ENCODE results near the gene RRP8.

The RRP8 gene

DNA sequence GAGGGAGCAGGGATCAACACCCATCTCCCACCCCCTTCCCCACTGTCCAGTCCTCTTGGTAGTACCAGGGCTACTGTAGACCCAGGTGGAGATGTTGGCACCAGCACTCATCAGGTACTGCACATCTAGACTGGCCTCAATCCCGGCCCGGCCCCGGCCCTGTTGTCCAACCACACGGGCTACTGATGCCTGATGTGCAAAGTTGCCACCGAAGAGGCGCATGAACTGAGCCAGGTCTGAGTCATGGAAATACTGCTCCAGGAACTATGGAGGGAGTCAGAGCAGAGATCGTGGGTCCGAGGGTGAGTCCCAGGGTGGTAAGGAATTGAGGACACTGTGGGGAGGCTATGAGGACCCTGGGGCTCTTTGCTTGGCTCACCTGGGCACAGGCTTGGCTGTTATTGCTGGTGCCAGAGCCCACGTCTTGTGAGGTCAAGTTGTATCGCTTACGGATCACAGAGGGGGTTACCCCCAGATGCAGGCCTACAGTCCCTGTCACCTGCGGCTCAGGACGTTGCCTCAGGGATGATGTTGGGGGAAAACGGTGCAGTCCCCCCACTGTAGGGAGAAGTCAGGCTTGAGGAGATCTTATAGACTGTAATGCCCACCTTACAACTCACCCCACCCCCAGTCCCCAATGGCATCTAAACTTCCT lies 13.3 kb upstream of the RRP8 start:
- no peak for DNase-seq

DNA sequence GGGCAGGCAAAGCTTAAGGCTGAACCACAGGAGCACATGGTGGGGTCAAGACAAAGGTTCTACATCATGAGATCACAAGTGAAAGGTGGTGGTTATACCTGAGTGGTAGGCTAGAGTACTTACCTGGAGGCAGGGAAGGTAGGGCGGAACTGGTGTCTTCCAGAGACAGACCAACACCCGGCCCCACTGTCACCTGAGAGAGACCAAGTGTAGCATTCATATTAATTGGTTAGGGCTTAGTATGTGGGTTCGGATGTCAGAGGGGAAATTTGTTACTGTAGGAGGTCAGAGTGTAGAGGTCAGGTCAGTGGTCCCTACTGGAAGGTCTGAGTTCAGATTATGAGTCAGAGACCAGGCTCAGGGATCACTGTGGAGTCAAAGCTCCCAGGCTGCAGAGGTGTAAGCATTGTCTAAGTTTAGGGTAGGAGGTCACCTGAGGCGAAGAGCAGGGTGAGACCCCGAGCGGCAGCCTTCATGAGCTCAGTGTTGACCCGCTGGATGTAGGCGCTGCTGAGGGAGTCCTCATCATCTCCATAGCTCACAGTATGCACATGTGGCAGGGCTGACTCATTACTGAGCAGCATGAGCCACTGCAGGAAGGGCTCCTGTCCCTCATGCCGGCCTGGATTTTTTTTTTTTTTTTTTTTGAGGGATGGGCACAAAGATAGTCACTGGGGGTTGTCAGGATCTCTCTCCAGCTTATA lies 12.6 kb upstream of the RRP8 start:
- DNase-seq = no peak

DNA sequence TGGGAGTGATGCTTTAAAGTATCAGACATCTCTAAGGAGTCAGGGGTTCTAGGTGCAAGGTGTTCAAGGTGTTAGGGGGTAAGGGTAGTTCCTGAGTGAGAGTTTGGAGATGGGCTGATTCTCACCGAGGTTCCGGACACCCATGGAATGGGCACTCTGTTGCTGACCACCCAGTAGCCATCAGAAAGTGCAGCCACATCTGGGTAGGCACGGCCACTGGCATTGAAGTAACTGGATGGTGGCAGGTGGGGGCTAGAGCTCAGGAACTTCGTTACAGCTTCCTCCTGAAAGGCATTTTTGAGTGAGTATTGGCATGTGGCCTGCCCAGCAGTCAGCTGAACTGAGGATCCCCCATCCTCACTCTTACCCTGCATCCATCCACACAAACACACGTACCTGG lies 11.6 kb upstream of the RRP8 start:
- no peak for DNase-seq

DNA sequence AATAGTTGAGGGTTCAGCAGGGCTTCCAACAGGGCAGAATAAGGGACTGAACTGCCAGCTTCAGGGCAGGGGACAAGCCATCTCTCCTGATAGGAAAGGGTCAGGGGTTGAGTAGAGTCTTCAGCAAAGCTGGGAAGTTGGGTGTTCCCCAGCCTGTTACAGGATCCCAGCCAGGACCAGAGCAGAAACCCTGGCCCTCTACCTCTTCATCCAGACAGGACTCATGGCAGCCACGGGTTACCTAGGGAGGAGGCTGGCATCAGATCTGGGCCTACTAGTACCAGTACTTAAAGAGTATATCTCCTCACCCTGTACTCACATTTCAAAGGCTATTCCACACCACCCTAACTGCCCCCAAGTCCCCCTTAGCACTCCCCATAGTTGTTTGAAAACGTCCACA lies 11.0 kb upstream of the RRP8 start:
- no peak for DNase-seq

DNA sequence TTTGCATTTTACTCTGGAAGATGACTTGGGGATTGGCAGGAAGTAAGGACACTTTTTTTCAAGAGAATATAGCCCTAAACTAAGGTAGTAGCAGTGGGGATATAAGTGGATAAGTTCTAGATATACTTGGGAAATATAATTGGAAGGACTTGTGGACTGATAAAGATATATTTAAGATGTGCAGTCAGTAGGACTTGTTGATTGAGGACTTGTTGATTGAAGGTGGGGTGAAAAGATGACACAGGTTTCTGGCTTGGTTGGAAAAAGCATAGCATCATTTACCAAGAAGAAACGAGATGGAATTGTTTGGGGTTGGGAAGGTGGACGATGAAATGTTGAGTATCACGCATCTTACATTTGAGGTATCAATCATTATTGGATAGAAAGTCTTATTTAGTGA lies 10.1 kb upstream of the RRP8 start:
- no peak for DNase-seq

DNA sequence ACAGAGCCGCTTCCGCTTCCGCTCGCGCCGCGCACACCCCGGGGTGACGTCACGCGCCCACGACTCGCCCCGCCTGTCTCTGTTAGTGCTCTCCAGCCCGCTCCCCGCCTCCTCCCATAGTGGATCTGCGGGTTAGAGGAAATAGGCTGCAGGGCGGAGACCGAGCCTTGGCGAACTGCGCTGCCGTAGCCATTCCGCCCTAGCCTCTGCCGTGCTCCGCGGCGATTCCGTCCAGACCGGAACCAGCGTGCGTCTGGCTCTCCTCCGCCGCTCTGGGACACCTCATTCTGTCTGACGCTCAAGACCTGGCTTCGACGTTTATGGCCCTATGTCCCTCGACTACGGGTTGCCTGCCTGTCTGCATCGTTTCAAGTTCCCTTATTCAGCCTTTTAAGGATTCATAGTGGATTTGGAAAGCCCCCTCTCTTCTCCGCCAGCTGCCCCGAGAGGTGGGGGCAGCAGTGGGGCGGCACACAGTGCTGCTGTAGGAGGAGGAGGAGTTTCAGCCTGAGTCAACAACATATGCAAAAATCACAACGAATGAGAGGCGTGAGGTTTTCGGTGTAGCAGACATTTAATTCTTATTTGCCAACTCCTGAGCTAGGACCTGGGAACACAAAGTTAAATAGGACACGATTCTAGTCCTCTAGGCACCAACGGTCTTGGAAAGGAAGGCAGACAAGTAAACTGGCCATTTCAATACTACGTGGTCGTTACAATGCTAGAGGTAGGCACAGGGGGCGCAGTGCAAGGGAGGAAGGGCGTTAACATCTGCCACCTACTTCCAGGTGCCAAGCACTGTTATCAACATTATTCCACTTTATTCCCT lies 9.0 kb upstream of the RRP8 start, which contains the start of gene TAF10:
TSS of gene TAF10 (minus strand) at position 4 of the 829 bp plus-strand sequence. CDS start 27 bp downstream, outside the sequence.
- peak; percentile 94 for DNase-seq

DNA sequence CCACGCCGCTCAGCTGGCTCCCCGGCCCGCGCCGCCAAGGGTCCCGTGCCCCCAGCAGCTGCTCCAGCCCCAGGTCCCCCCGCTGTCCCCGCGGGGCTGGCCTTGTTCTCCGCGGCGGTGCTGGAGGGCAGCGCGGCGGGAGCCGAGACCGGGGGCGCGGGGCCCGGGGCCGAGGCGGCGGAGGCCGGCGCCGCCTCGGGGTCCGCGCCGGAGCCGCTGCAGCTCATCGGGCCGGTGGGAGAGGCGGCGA lies 8.5 kb upstream of the RRP8 start:
- no peak for DNase-seq

DNA sequence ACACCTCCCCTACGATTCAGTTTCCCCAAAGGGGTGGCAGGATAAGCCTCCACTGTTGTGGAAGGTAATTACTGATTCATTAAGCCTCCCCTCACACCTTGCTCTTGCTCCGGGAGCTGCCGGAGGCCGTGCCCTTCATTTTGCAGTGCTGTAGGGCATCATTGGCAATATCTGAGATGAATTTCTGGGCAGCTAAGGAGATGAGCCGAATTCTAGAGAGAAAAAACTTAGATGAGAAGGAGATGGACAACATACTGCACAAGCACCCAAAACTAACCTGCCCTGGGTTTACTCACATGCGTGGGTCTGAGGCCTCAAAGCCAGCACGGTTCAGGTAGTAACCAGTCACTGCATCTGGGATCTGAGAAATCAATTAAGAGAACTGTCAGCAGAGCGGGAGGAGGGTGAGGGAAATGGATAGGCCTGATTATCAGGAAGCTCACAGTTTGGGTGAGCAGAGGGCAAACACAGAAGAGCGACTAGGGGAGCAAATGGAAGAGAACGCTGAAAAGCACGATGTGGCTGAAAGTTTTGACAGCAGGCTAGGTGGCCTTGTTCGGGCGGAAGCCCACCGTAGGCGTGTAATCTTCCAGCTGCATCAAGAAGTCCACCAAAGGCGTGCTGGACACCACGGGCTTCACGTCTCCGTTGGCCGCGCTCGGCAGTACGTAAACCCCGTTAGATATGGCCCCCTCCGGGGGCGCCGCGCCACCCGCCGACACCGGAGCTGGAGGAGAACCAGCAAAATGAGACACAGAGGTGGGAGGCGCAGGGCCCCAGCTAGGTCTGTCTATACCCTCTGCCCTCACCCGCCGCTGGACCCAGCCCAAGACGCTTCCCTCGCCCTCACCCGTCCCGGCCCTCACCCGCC lies 7.9 kb upstream of the RRP8 start:
- DNase-seq = peak; percentile 9

DNA sequence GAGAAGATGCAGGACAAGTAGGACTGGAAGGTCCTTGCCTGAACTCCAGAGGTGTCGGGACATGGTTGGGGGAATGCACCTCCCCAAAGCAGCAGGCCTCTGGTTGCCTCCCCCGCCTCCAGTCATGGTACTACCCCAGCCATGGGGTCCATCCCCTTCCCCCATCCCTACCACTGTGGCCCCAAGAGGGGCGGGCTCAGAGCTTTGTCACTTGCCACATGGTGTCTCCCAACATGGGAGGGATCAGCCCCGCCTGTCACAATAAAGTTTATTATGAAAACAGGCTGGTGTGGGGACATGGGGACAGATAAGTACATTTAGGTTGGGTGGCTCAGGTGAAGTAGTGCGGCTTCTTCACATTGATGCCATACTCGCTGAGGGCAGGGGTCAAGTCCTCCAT lies 7.2 kb upstream of the RRP8 start:
- no peak for DNase-seq

DNA sequence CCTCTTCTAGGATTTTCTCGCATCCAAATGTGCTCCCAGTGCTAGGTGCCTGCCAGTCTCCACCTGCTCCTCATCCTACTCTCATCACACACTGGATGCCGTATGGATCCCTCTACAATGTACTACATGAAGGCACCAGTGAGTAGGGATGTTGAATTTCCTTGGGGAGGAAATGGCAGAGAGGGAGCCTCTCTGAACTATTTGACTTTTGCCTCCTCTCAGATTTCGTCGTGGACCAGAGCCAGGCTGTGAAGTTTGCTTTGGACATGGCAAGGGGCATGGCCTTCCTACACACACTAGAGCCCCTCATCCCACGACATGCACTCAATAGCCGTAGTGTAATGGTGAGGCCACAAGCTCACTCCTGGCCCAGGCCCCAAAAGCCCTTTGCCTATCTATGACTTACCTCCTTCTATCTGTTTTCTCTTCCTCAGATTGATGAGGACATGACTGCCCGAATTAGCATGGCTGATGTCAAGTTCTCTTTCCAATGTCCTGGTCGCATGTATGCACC lies 6.1 kb upstream of the RRP8 start:
- DNase-seq = no peak

DNA sequence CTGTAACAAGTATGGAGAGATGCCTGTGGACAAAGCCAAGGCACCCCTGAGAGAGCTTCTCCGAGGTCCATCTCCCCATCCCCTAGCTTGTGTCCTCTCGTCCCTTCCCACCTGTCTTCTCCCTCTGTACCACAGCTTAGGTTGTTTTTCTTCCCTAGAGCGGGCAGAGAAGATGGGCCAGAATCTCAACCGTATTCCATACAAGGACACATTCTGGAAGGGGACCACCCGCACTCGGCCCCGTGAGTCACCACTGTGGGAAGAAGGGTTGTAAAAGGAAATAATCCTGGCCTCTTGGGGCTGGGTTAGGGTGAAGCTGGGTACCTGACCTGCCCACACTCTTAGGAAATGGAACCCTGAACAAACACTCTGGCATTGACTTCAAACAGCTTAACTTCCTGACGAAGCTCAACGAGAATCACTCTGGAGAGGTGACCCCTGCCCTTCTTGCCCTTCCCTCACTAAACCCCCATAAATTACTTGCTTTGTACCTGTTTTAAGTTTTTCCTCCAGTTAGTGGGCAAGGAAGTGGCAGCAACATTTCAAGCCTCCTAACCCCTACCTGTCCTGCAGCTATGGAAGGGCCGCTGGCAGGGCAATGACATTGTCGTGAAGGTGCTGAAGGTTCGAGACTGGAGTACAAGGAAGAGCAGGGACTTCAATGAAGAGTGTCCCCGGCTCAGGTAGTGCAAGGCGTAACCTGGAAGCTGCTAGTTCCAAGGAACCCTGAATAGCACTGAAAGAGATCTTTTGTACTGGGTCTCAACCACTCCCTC lies 5.5 kb upstream of the RRP8 start:
- DNase-seq = no peak

DNA sequence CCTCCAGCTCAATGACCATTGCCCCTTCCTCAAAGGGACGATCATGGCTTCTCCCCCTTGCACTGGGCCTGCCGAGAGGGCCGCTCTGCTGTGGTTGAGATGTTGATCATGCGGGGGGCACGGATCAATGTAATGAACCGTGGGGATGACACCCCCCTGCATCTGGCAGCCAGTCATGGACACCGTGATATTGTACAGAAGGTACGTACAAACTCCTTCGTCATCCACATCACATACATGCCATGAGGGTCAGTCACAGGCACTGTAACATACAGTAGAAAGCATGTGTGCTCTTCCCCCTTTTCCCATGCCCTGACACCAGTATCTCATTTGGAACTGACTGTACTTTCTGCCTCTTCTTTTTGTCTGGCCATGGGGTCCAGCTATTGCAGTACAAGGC lies 4.6 kb upstream of the RRP8 start:
- no peak for DNase-seq

DNA sequence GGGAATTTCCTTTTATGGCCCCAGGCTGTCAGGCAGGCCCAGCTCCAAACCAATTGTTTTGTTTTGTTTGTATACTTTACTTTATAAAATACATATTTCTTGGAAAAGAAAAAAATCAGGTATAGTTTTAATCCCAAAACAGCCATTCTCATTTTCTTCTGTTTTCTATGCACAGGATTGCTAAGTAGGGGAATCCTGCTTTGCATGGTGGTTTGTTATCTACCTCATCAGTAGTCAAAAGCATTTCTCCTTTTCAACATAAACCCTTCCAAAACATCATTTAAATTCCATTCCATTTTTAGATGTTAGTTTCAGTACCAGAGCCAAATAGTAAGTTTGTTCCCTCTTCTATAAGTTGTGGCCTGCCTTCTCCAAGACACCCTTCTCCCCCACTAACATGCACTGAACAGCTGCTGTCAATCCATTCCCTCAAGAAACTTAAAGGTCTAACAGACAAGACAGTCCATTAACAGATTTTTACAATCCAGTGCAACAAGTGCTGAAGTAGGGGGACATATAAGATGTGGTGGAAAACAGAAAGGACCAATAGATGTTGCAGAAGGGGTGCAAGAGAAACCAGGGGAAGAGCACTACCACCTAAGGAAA lies 3.9 kb upstream of the RRP8 start:
- DNase-seq = peak; percentile 66

DNA sequence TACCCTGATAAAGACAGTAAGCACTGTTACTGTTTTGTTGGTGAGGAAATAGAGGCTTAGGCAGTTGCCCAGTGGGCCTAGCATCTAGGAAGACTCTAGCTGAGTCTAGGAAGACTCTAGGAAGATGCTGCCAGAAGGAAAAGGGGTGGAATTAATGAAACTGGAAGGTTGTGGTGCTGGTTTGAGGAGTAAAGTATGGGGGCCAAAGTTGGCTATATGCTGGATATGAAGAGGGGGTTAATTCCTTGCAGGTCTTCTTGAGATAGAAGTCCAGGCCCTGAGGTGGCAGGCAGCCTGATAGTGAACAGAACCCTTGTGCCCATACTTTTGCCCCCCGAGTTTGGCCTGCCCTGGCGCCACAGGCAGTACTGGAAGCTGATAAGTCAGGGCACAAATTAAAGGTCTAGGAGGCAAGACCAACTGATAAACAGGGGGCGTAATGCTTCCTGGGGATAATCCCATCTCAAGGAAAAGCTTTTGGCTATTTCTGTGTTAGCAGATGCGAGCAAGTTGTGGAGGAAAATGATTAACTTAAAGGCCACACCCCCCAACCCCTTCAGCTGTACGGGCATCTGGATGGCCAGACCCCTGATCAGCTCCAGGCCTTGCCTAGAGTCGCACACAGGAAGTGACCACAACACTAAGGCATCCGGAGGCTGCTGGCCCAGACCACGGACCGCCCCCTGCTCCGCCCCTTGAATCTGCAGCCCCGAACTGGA lies 3.2 kb upstream of the RRP8 start:
- peak; percentile 75 for DNase-seq

DNA sequence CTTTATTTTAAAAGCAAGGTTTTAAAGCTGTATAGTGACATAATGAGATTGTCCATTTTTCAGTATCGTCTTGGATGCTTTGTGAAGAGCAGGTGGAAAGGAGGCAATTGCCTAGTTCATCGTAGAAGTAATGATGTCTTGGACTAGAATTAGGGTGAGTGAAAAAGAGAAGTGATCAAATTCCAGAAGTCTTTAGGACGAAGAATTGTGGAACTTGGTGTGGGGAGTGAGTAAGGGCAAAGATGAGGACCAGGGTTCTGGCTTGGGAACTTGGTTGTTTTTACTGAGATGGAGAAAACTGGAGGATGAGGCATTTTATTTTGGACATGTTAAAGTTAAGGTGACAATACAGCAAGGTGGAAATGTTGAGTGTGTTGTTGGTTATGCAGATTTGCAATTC lies 1.4 kb upstream of the RRP8 start:
- peak; percentile 33 for DNase-seq

DNA sequence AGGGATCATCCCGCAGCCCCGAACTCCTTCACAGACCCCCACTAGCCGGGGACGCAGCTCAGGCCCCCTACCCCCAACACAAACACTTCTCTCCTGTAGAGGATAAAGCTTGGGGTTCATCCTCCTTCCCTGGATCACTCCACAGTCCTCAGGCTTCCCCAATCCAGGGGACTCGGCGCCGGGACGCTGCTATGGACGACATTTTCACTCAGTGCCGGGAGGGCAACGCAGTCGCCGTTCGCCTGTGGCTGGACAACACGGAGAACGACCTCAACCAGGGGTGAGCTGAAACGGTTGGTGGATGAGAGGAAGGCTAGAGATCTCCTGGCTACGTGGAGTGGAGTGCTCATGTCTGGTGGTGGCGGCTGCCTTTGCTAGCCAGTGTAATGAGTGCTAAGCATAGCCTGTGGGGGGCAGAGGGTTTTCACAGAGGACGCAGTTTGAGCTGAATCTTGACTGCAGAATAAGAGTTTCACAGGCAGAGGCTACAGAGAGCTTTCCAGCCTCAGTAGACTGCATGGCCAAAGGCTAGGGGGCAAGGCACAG lies 738 bp upstream of the RRP8 start:
- peak; percentile 67 for DNase-seq

DNA sequence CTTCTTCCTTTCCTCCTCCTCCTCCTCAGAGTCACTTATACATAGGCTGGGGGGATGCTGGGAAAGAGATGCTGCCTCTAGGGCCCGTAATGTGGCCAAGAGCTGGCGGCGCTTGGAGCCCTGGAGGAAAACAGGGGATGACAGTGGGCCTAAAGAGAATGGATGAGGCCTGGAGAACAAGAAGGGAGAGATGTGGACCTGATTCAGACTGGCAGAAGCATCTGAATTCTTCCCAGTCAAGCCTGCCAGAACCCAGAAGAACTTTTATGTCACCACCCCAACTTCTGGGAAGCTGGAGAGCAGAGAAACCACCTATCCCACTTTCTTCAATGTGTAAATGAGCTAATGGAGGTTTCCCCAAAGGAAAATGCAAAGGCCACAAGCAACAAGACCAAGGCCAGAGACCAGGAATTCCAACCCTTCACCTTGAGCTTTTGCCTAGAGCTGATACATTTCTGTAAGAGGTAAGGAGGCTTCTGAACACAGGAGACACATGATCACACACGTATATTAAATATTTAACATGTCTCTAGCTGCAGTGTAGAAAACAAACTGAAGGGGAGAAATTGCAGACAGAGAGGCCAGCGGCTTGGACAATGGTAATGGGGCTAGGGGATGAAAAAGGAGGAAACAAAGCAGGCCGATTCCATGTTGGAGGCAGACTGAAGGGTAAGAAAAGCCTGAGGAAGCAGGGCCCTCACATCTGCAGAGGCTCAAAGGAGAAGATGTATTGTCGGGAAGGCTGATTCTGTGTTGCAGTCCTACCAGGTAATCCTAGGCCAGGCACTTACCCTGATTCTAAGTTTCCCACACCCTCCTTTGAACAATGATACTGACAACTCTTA lies 1.1 kb downstream of the RRP8 start:
- no peak for DNase-seq

DNA sequence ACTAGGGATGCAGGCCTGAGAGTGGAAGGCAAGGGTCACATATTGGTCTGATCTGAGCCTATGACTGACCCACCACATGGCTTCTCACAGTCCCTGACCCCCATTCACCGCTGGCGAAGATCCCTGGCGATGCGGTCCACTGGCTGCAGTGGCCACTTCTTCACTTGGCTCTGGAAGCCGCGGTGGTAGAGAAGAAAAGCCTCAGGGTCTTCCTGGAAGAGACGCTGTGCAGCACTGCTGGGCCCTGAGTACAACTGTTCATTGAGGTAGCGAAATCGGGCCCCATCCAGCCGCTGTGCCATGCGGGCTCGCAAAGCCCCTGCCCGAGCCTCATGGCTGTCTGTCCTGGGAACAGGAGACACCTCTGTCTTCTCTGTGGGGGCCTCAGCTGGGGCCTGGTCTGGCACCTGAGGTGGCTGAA lies 2.4 kb downstream of the RRP8 start:
- no peak for DNase-seq

DNA sequence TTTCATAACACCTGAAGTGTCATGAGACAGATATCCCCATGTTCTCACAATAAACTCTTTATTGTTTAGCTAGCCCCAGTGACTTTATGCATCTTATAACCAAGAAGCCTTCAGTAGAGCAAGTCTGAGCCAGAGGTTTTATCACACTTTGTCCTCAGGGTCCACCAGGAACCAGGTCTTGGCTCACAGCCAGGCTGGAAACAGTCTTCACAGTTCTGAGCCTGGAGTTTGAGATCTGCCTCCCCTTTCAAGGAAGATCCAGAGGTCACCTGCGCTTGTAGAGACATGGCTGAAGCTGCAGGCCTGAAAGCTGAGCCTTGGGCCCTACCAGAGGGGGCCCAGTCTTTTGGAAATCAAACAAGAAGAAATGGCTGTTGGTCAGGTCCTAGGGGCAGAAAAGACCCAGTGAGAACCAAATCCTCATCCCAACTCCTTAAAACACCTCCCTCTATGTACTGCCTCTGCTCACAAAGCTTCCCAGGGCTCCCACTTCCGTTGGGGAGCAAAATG lies 3.5 kb downstream of the RRP8 start:
- DNase-seq = no peak

DNA sequence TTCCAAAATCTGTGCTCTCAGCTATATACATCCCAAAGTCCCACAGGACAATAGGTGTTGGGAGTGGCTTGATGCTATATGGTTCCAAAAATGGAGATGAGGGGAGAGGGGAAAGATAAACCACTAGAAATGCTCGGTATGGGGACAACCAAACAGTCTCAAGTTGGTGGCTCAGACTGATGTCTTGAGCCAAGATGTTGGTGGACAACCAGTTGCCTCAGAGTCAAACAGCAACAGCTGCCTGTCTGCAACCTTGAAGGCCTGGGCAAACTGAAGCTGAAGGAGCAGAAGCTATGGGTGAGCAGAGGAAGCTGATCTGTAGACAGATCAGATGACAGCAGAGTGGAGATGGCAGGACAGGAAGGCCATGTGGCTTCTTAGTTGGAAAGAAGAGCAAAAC lies 4.0 kb downstream of the RRP8 start:
- no peak for DNase-seq

Measured in MV-4-11 (cell line).